GM20431 (cell line): ENCODE results near the gene FANCM.

Experiments
- in situ Hi-C: fragments of 300-500 bp; cut with MseI, MboI; formaldehyde crosslinking; loops from one replicate; pipeline ENCODE4 v1.15.0; 2020; ENCODE audit warnings: low sequenced_read_pairs; ENCODE audit not compliant: unreplicated experiment

FANCM gene, protein sequence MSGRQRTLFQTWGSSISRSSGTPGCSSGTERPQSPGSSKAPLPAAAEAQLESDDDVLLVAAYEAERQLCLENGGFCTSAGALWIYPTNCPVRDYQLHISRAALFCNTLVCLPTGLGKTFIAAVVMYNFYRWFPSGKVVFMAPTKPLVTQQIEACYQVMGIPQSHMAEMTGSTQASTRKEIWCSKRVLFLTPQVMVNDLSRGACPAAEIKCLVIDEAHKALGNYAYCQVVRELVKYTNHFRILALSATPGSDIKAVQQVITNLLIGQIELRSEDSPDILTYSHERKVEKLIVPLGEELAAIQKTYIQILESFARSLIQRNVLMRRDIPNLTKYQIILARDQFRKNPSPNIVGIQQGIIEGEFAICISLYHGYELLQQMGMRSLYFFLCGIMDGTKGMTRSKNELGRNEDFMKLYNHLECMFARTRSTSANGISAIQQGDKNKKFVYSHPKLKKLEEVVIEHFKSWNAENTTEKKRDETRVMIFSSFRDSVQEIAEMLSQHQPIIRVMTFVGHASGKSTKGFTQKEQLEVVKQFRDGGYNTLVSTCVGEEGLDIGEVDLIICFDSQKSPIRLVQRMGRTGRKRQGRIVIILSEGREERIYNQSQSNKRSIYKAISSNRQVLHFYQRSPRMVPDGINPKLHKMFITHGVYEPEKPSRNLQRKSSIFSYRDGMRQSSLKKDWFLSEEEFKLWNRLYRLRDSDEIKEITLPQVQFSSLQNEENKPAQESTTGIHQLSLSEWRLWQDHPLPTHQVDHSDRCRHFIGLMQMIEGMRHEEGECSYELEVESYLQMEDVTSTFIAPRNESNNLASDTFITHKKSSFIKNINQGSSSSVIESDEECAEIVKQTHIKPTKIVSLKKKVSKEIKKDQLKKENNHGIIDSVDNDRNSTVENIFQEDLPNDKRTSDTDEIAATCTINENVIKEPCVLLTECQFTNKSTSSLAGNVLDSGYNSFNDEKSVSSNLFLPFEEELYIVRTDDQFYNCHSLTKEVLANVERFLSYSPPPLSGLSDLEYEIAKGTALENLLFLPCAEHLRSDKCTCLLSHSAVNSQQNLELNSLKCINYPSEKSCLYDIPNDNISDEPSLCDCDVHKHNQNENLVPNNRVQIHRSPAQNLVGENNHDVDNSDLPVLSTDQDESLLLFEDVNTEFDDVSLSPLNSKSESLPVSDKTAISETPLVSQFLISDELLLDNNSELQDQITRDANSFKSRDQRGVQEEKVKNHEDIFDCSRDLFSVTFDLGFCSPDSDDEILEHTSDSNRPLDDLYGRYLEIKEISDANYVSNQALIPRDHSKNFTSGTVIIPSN (N-terminal part only)

DNA sequence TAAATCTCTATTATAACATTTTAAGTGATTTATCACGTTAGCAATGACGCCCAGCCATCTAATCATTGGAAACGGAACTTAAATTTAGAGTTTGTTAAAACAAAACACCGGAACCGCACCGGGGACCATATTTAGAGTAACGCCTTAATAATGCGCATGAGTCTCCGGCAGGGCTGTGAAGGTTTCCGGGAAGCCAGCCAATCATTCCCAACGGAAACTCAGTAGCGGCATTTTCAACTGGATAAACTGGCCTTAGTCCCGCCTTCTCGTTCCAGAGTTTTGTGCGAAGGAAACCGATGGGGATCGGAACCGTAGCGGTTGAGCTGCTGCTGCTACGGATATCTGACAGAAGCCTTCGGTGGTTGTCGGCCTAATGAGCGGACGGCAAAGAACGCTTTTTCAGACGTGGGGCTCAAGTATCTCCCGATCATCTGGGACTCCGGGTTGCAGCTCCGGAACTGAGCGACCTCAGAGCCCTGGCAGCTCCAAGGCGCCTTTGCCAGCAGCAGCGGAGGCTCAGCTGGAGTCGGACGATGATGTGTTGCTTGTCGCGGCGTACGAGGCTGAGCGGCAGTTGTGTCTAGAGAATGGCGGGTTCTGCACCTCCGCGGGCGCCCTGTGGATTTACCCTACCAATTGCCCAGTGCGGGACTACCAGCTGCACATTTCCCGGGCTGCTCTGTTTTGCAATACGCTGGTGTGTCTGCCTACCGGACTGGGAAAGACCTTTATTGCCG, at the start of gene FANCM:
FANCM (plus strand) TSS at position 272 of the 737 bp plus-strand sequence; CDS start at position 374, 102 bp downstream.
- in situ Hi-C loops = no loop called here

DNA sequence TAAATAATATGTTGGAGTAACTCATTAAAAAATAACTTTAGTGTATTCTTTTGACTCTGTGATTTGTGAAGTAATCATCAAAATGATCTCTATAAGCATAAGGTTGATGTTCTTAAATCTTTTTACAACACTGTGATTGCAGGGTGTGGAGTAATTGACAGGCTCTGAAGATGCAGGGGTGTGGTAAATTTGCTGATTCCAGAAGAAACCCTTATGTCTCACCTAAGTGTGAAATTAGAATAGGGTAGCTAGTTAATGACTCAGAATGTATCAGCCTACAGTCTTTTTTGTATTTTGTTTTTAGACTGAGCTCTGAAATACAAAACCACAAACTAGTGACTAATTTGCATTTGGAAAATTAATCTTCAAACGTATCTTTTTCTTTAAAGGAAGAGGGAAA, 45.9 kb upstream of the FANCM start:
- in situ Hi-C loops = no loop called here

DNA sequence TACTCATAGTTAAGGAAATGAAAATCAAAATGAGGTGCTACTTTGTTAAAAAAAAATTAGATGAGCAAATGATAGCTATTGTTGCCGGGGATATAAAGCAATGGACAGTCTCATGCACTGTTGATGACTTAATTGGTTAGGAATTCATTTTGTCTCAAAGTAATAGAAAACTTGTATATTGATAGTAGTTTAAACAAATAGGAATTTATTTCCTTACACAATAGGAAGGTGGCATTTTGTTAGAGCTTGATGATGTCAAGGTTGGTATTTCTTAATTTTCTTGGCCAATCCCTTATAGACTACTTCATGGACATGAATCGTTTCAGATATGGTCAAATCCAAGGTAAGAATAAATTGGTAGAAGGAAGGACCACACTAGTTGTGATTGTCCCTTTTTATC, 44.0 kb upstream of the FANCM start:
- in situ Hi-C loops = no loop called here

DNA sequence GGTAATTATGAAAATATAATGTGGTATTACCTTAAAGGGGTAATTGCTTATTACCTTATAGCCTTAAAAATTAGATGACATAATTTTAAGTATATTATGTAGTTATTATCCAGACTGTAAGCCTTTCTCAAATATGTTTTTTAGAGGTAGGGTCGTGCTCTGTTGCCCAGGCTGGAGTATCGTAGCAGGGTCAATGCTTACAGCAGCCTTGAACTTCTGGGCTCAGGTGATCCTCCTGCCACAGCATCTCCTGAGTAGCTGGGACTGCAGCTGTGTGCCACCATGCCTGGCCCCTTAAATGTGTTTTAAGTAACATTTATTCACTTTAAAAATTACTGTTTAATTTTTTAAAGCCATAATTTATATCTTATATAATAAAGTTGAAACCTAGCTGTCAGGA, 41.5 kb upstream of the FANCM start:
- in situ Hi-C loops = no loop called here

DNA sequence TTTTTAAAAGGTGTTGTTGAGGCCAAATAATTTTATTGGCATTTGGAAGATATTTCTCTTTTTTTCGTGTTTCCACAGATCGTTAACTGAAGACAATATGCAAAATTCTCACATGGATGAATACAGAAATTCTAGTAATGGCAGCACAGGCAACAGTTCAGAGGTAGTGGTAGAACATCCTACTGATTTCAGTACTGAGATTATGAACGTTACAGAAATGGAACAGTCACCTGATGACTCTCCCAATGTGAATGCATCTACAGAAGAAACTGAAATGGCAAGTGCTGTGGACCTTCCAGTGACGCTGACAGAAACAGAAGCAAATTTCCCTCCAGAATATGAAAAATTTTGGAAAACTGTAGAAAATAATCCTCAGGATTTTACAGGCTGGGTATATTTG, 40.6 kb upstream of the FANCM start:
- in situ Hi-C loops = no loop called here

DNA sequence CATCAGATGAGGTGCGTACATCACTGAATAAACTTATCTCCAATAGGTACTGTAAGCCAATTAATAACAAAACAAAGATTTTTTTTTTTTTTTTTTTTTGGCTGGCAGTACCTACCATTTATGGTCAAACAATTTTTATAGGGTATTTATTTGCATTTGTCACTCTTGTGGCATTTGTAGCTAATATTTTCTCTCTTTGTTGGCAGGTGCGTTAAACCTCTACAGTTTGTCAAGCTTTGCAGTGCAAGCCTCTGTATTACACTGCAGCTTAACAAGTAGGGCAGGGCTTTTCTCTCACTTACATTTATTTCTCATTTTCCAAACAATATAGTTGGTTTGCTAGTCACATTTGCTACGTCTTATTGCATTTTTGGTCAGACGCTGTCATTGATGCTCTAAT, 39.5 kb upstream of the FANCM start:
- in situ Hi-C loops = no loop called here

DNA sequence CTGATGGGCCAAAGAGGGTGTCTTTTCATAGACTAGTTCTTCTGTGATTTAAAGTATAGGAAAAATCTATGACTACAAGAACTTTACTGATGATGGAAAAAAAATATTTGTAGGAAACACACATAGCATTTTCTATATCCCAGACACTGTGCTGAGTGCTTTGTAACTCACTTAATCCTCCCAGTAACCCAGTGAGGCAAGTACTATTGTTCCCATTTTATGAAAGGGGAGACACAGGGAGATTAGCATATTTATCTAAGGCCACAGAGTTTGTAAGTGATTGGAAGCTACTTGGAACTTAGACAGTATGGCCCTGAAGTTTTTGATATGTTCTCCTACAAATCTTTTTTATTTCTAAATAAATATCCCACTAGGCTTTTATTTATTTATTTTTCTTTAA, 31.9 kb upstream of the FANCM start:
- in situ Hi-C loops = no loop called here

DNA sequence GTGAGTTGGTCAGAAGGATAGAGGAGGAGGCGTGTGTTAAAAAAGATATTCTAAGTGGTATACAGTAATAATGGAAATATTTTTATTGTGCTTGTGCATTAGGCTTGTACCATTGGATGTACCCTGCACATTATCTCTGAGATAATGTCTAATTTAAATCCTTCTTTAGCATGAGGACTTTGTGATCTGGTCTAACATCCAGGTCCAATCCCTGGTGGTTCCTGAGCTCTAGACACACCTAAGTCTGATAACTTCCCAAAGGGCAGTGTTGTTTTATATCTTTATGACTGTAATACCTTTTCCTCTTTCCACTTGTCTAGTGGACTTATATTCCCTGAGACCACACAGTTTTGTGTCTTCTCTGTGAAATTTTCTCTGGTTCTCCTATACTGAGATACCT, 31.2 kb upstream of the FANCM start:
- in situ Hi-C loops = no loop called here

DNA sequence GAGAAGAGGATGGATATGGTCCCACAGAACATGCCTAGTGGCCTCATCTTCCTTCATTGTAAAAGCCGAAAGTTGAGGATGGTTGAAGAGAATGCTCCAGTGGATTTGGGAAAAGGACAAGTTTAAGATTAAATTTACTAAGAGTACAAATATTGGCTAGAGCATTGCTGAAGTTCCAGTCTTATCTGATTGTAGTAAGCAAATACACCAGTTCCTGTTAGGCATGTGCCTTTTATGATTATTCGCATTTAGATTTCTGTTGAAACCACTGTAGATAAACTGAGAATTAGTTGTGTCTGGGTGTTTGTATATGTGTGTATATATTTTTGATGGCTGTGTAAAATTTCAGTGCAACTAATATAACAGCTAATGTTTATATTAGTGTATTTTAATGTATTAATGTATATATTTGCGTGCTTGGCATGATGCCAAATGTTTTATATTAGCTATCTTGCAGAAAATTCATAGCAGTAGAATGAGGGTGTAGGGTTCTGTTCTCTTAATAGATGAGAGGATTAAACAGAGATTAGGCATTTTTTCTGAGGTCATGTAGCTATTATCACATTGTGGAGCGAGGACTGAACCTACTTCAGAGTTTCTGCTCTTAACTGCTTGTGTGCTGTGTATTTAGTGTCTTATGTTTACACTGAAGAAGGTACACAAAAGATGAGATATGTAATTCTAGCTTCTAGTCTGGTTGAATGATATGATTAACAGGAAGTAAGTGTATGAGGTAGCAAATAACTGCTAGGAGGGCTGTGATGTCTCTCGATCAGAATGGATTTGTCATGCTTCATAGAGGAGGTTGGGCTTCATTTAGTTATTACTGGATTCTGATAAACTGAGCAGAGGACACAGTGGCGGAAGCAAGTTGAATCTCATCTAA, 22.6 kb upstream of the FANCM start:
- in situ Hi-C loops = no loop called here

DNA sequence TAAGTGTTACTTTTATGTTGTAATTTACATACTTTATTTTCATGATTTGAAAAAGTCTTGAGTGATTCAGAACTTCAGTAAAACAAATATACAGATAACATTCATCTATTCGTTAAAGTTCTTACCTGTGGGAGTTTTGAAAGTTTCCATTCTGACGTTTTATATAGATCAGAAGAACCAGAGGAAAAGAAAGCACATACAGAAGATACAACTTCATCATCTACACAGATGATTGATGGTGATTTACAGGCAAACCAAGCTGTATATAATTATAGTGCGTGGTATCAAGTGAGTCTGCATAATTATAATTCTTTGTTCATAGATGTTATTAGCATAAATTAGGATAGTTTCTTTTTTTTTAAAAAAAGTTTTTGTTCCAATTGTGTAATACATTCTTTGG, 21.4 kb upstream of the FANCM start:
- in situ Hi-C loops = no loop called here

DNA sequence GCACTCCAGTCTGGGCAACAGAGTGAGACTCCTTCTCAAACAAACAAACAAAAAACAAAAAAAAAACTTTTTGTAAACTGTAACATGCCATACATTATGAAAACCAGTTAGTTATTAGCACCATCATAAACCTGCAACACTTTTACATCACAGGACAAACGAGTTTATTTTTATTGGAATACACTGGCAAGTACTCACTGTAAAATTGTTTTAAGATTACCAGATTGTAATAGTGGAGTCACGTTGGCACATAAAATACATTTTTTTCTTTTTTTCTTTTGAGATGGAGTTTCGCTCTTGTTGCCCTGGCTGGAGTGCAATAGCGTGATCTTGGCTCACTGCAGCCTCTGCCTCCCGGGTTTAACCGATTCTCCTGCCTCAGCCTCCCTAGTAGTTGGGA, 17.1 kb upstream of the FANCM start:
- in situ Hi-C loops = no loop called here

DNA sequence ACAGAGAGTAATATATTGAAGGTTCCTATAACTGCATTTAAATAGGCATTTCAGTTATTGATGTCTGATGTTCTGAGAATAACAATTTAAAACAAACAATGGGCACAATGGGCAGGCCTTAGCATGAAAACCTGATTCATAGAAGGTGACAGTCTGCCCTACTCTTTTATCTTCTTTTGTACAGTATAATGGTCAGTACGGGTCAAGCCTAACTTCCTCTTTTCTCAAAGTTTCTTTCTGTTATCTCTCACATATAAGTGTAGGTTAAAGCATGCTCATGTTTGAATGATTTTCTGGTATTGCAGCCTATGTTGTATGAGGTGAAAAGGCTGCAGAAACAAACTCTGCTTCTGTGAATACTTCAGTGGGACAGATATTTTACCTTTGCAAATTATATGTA, 15.6 kb upstream of the FANCM start:
- in situ Hi-C loops = no loop called here

DNA sequence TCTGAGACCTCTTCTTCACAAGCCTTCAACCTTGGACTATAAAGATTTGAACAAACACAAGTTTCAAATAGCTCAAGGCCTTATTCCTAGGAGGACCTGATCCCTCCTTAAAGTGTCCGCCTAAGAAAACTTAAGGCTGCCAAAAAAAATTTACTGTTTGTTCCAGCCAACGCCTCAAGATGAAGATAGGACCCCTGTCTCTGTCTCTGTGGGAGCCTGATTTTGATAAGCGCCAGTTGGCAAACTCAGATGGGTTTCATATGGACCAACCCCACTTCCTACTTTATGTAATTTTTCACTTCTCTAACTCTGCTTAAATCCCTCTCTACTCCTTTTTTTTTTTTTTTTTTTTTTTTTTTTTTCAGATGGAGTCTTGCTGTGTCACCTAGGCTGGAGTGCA, 12.5 kb upstream of the FANCM start:
- in situ Hi-C loops = no loop called here

DNA sequence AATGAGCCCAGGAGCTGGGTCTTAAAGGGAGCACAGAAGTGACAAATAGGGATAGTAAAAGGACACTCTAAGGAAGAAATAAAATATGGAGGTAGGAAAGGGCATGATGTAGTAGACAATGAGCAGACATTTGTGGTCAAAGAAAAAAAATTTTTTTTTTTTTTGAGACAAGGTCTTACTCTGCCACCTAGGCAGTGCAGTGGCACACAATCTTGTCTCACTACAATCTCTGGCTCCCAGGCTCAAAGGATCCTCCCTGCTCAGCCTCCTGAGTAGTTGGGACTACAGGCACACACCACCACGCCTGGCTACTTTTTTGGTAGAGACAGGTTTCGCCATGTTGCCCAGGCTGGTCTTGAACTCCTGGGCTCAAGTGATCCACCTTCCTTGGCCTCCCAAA, 10.0 kb upstream of the FANCM start:
- in situ Hi-C loops = no loop called here

DNA sequence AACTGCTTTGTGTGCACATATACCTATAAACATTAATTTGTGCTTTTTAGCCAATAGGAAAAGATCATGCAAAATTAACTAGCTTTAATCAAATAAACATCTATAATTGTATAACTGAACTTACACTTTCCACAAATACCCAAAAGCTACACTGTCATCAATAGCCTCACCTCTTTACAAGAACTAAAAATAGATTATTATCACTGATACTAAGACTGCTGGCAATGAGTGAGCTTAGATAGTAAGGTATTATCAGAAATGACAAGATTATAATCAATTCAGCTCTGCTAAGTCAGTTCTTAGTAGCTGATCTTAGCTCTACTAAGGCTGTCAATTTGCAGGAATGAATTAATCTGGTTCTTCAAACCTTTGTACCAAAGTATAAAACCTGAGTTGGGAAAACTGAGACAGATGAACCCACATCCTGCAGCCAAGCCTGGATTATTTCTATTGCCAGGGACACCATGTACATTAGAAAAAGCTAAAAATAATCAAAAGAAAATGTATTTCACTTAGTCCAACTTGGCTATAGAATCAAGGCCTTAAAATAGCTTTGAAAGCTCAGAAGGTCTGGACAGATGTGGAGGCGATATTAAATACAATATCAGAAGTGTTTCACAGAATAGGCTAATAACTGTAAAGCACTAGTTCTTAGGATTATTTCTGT, 6.6 kb upstream of the FANCM start:
- in situ Hi-C loops = no loop called here

DNA sequence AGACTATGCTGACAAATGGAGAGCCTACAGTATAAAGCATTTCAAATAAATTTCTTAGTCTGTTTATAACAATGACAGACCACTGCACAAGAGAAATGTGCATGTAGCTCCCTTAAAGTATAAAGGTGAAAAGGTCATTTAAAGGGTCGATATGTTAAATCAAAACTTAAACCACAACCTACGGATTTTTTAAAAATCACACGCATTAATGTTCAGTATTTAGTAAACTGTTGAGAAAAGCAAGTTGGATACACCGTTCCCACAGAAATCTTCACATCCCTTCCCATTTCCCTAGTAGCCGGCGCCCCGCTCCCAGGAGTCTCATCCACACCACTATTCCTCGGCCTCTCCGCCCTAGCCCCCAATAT, 2.1 kb upstream of the FANCM start:
- in situ Hi-C loops = no loop called here

DNA sequence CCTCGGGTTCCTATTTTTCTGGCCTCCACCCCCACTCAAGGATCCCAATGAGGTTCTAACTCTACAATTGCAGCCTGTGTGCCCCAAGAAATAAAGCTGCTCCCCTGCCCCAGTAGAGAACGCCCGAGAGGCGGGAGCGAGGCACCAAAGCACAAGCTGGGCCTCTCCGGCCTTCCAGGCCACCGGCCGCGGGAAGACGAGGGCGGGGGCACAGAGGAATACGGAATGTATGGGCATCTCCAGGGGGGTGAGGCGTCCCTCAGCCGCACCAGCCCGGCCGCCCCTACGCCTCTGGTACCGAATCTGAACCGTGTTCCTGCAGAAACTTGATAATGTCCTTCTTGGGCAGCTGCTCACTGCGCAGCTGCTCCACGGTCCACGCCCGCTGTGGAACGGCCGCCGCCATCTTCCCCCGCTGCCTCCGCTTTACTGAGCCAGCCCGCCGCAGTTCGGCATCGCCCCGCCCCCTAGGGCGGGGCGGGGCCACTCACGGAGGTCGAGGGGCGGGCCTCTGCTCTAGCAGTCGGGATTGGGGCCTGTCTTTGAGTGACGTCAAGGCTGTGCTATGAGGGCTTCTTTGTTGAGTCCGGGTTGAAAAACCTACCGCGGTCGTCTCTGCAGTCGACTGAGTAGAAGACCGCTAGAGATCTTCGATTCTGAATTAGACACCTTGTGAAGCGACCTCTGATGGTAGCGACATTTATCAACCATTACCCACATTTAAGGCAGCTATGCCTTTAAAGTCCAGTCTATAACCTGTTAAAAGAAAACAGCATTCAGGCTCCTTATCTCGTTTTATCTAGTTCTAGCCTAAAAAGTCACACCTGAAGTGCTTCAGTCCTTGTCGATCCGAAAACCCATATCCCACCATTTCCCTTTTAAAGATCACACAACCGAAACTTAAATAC, 1.4 kb upstream of the FANCM start, which contains the start of gene FKBP3:
FKBP3 (minus strand) TSS at position 431 of the 908 bp plus-strand sequence; CDS start at position 406, 25 bp downstream.
- in situ Hi-C loops = no loop called here
